ENCODE measurements around the gene CLDN9. TPM values are rescaled to one million over a fixed set of nuclear protein-coding genes. Genes with fewer than 3 reads are reported as not detected.

The CLDN9 gene
- total and polyA plus RNA-seq, 9 of the 15 experiments (the other 6 are each of a cell fraction or from before 2014, with no cell fraction given), result 0.12 to 0.44 (median 0.22) TPM; not detected in 4

- TF ChIP-seq ZBTB1 (CRISPR knock-in tag; IDR thresholded peaks at IDR 0.05; ENCODE audit: borderline replicate concordance, low read depth), result peak; percentile 79; the same call in 1 of the 2 replicates
- no peak for TF ChIP-seq RBM25 (IDR thresholded peaks at IDR 0.05; ENCODE audit: low read depth, low read length, severe bottlenecking)
- TF ChIP-seq POLR2AphosphoS2 (IDR thresholded peaks at IDR 0.05; ENCODE audit: low read length), result no peak
- TF ChIP-seq TAF7 (tag; IDR thresholded peaks at IDR 0.05), result no peak
- no peak for TF ChIP-seq THRAP3 (IDR thresholded peaks at IDR 0.05; ENCODE audit: borderline replicate concordance)
- TF ChIP-seq CUX1 (CRISPR knock-in tag; IDR thresholded peaks at IDR 0.05), result no peak
- no peak for TF ChIP-seq RBM14 (IDR thresholded peaks at IDR 0.05; ENCODE audit: borderline replicate concordance, insufficient read depth, low read depth, low read length)
- no peak for TF ChIP-seq CEBPZ (IDR thresholded peaks at IDR 0.05; ENCODE audit: borderline replicate concordance, low read depth, low read length)
- TF ChIP-seq MEF2D (tag; conservative IDR thresholded peaks at IDR 0.05; ENCODE audit: low read depth), result no peak
- TF ChIP-seq ELK1 (CRISPR knock-in tag; IDR thresholded peaks at IDR 0.05), result no peak
- TF ChIP-seq ZEB2 (IDR thresholded peaks at IDR 0.05), result no peak
- TF ChIP-seq ATF6 (CRISPR knock-in tag; IDR thresholded peaks at IDR 0.05), result no peak
- no peak for TF ChIP-seq PREB (CRISPR knock-in tag; IDR thresholded peaks at IDR 0.05)
Observed at GRCh38 chr16:3029491-3030221, 16.9 kb downstream of the CLDN9 start (continued).
